GM18526 (cell line): ENCODE data around the gene WDR18.

Experiments used
- POLR2A ChIP-seq: IDR thresholded peaks from 3 replicates; pipeline ENCODE4 v1.6.1; 2011; ENCODE audit not compliant: insufficient read length; ENCODE audit errors: extremely low read depth

The WDR18 gene

GRCh38 chr19:1004803-1005664 lies 20.9 kb downstream of the WDR18 start:
- no peak for TF ChIP-seq POLR2A

- no peak for TF ChIP-seq POLR2A
Measured at GRCh38 chr19:1006711-1007398, 22.7 kb downstream of the WDR18 start.

- no peak for TF ChIP-seq POLR2A
Measured at GRCh38 chr19:1007399-1008251, 23.5 kb downstream of the WDR18 start.

- no peak for TF ChIP-seq POLR2A
Measured at GRCh38 chr19:1008268-1009040, 24.3 kb downstream of the WDR18 start.

GRCh38 chr19:1009041-1009980 lies 25.2 kb downstream of the WDR18 start:
- TF ChIP-seq POLR2A, result no peak

- TF ChIP-seq POLR2A, result no peak
Measured at GRCh38 chr19:1009981-1010538, 25.9 kb downstream of the WDR18 start.

GRCh38 chr19:1010586-1011510 lies 26.7 kb downstream of the WDR18 start:
- no peak for TF ChIP-seq POLR2A

GRCh38 chr19:1011831-1012333 lies 27.7 kb downstream of the WDR18 start:
- TF ChIP-seq POLR2A, result no peak

GRCh38 chr19:1012334-1012733 lies 28.2 kb downstream of the WDR18 start:
- TF ChIP-seq POLR2A, result no peak

- no peak for TF ChIP-seq POLR2A
Measured at GRCh38 chr19:1013218-1013617, 29.1 kb downstream of the WDR18 start.

- no peak for TF ChIP-seq POLR2A
Measured at GRCh38 chr19:1014161-1015060, 30.3 kb downstream of the WDR18 start.
